CD4-positive, alpha-beta T cell (primary cell): ENCODE results near the gene KLHDC4. TPM values are rescaled to one million over a fixed set of nuclear protein-coding genes. Genes with fewer than 3 reads are reported as not detected.

Experiments
- ATAC-seq: fragments of 200-7000 bp; cut with Tn5 transposase; one replicate; pipeline ENCODE4 v1.10.0; 2022; ENCODE audit warnings: mild to moderate bottlenecking; ENCODE audit not compliant: poor library complexity
- CTCF ChIA-PET: fragments of 350-600 bp; sonication (Branson Sonifier 250); formaldehyde crosslinking; loops from one replicate; lab custom pipeline; 2021; ENCODE audit warnings: antibody characterized with exemption, inconsistent platforms; lab: Charles Lee
- POLR2A ChIA-PET: fragments of 350-600 bp; sonication (Branson Sonifier 250); formaldehyde crosslinking; loops from one replicate; lab custom pipeline; 2021; ENCODE audit warnings: antibody characterized with exemption, inconsistent platforms; lab: Charles Lee
- DNase-seq, 14 experiments: peaks; one replicate each; pipeline ENCODE4 v3.0.0-alpha.2; 2013 to 2020; ENCODE audit warnings: mixed read lengths in 2 of 14
- H3K27ac ChIP-seq, 2 donors: one replicate each; pipeline versions ENCODE4 v1.5.1 to v1.7.0; 2013; ENCODE audit warnings: low read length in 2 of 2, low read depth in 1 of 2, mild to moderate bottlenecking in 1 of 2
- H3K27me3 ChIP-seq, 2 experiments: 1 replicate in 1 of 2; 2 replicates in 1 of 2; pipeline versions ENCODE4 v1.6.1 to v1.7.0; 2013; ENCODE audit warnings: low read length in 2 of 2, control low read depth in 1 of 2, mild to moderate bottlenecking in 1 of 2, moderate library complexity in 1 of 2; ENCODE audit not compliant: insufficient read depth in 2 of 2, control insufficient read depth in 1 of 2
- H3K36me3 ChIP-seq: one replicate; pipeline ENCODE4 v1.6.1; 2013; ENCODE audit warnings: low read length, control low read depth; ENCODE audit not compliant: insufficient read depth
- H3K4me1 ChIP-seq: one replicate; pipeline ENCODE4 v1.6.1; 2013; ENCODE audit warnings: low read length, control low read depth; ENCODE audit not compliant: insufficient read depth
- H3K4me3 ChIP-seq: one replicate; pipeline ENCODE4 v1.5.1; 2013; ENCODE audit warnings: mild to moderate bottlenecking, low read length, moderate library complexity
- H3K9me3 ChIP-seq, 2 experiments: 1 replicate in 1 of 2; 2 replicates in 1 of 2; pipeline versions ENCODE4 v1.6.1 to v1.7.0; 2013; ENCODE audit warnings: low read length in 2 of 2, mild to moderate bottlenecking in 2 of 2, control low read depth in 1 of 2, moderate library complexity in 1 of 2; ENCODE audit not compliant: control insufficient read depth in 1 of 2, insufficient read depth in 1 of 2
- H3K27ac Mint-ChIP-seq: one replicate; pipeline ENCODE4 v1.8.0; 2020; ENCODE audit warnings: mixed read lengths
- H3K27me3 Mint-ChIP-seq: one replicate; pipeline ENCODE4 v1.8.0; 2021; ENCODE audit warnings: mixed read lengths
- H3K36me3 Mint-ChIP-seq: one replicate; pipeline ENCODE4 v1.8.0; 2021; ENCODE audit warnings: low read depth, mixed read lengths
- H3K4me1 Mint-ChIP-seq: one replicate; pipeline ENCODE4 v1.8.0; 2021; ENCODE audit warnings: low read depth, mixed read lengths
- H3K4me3 Mint-ChIP-seq: one replicate; pipeline ENCODE4 v1.8.0; 2020; ENCODE audit warnings: mild to moderate bottlenecking, mixed read lengths
- H3K9me3 Mint-ChIP-seq: one replicate; pipeline ENCODE4 v1.8.0; 2020; ENCODE audit warnings: mixed read lengths
- intact Hi-C, 2 experiments: fragments of 100-400 bp; cut with DNase I in 1 of 2; cut with micrococcal nuclease in 1 of 2; formaldehyde crosslinking; loops; one replicate each; pipeline versions ENCODE4 v1.15.1 to v1.9.0; 2023 to 2025; cut with DNase I, micrococcal nuclease
- total RNA-seq, 174 experiments: library from RNA in 2 of 174; stranded (reverse) in 2 of 174; gene quantifications; one replicate each; pipeline ENCODE4 v1.2.3 and lab custom pipeline; 2021 to 2026
- TF ChIP-seq, protein P1 (sequence below): fragments of 200-600 bp; IDR thresholded peaks from one replicate; pipeline ENCODE4 v1.8.0; 2022; ENCODE audit warnings: antibody characterized with exemption, mild to moderate bottlenecking

KLHDC4 gene
- total RNA-seq, 2 experiments from 2014 or later = 41.4 to 43.0 TPM

DNA sequence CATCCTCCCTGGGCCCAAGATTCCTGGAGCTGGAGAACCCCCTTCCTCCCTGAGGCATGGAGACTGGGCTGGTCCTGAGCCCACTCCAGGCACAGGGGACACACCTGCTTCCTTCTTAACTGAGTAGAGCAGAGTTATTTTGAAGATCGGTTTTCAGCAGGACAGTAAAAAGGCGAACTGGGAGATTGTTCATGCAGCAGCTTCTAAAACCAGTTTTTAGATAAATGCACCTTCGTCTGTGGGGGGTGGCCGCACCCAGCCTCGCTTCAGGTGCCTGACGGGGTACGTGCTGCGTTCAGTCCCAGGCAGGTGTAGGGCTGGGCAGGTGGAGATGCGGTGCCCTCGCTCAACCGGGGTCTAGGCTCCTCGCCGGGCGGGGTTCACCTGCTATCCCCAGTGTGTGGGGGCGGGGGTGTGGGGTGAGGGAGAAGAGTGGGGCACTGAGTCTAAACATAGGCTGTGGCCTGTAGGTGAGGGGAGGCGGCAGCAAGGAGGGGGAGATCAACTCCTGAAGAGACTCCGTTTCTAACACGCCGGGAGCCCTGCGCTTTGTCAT, 94.0 kb downstream of the KLHDC4 start:
- H3K9me3 ChIP-seq = no peaks in the 10 kb centered on the region
- no peaks in the 10 kb centered on the region for H3K27me3 Mint-ChIP-seq
- no peaks in the 10 kb centered on the region for H3K4me1 ChIP-seq
- no peak overlapping the region for H3K27ac Mint-ChIP-seq
- CTCF ChIA-PET = no interaction called here
- no peak overlapping the region for H3K4me3 ChIP-seq
- ATAC-seq = no peak
- no peaks in the 10 kb centered on the region for H3K9me3 Mint-ChIP-seq
- DNase-seq = no peak
- intact Hi-C loops = no loop called here
- no peaks in the 10 kb centered on the region for H3K36me3 ChIP-seq
- POLR2A ChIA-PET = no interaction called here
- no peak overlapping the region for H3K4me3 Mint-ChIP-seq
- H3K27ac ChIP-seq = no peak overlapping the region
- no peaks in the 10 kb centered on the region for H3K36me3 Mint-ChIP-seq
- no peaks in the 10 kb centered on the region for H3K4me1 Mint-ChIP-seq
- peaks cover 0 to 4% of the 10 kb centered on the region in 2 experiments for H3K27me3 ChIP-seq
- TF ChIP-seq, protein P1, sequence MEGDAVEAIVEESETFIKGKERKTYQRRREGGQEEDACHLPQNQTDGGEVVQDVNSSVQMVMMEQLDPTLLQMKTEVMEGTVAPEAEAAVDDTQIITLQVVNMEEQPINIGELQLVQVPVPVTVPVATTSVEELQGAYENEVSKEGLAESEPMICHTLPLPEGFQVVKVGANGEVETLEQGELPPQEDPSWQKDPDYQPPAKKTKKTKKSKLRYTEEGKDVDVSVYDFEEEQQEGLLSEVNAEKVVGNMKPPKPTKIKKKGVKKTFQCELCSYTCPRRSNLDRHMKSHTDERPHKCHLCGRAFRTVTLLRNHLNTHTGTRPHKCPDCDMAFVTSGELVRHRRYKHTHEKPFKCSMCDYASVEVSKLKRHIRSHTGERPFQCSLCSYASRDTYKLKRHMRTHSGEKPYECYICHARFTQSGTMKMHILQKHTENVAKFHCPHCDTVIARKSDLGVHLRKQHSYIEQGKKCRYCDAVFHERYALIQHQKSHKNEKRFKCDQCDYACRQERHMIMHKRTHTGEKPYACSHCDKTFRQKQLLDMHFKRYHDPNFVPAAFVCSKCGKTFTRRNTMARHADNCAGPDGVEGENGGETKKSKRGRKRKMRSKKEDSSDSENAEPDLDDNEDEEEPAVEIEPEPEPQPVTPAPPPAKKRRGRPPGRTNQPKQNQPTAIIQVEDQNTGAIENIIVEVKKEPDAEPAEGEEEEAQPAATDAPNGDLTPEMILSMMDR = no peak

DNA sequence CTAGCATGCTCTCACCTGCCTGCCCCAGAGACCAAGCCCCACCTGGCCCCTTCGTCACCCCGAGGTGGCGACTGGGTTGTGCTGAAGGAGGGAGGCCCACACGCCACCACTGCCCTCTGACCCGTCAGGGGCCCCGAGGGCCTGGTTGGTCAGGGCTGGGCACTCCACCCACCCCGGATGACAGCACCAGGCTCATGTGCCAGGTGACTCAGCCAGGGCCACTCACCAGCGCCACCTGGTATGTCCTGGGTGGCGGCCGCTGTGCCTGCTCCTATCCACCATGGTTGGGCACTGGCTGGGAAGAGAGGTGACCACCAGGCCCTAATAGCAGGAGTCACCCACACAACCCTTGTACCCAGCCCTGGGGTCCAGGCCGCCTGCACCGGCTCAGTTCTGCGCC, 94.6 kb downstream of the KLHDC4 start:
- no peaks in the 10 kb centered on the region for H3K27me3 Mint-ChIP-seq
- H3K36me3 Mint-ChIP-seq = no peaks in the 10 kb centered on the region
- CTCF ChIA-PET = no interaction called here
- intact Hi-C loops = no loop called here
- no peak overlapping the region for H3K4me3 Mint-ChIP-seq
- H3K27me3 ChIP-seq = peaks cover 0 to 4% of the 10 kb centered on the region in 2 experiments
- POLR2A ChIA-PET = no interaction called here
- no peaks in the 10 kb centered on the region for H3K4me1 Mint-ChIP-seq
- H3K27ac Mint-ChIP-seq = no peak overlapping the region
- no peaks in the 10 kb centered on the region for H3K36me3 ChIP-seq
- H3K27ac ChIP-seq = no peak overlapping the region
- H3K9me3 ChIP-seq = no peaks in the 10 kb centered on the region
- H3K9me3 Mint-ChIP-seq = no peaks in the 10 kb centered on the region
- TF ChIP-seq, protein P1 = no peak
- DNase-seq = no peak
- no peak overlapping the region for H3K4me3 ChIP-seq
- ATAC-seq = no peak
- no peaks in the 10 kb centered on the region for H3K4me1 ChIP-seq

DNA sequence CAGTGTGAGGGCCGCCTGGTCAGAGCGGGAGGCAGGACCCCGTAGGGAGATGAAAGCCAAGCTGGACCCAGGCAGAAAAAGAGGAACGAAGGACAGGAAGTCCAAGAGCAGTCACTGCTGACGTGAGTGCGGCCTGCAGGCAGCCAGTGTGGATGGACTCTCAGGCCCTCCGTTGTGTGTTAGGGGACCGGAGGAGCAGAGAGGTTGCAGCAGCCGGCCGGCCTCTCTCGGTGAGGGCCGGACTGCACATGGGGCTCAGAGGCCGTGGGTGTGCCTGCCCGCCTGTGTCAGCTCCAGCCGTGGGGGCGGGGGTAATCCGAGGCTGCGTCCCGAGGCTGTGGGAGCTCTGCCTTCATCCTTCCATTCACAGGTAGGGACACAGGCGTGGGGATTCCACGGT, 96.1 kb downstream of the KLHDC4 start:
- H3K27me3 Mint-ChIP-seq = no peaks in the 10 kb centered on the region
- Histone ChIP-seq H3K4me1 (no peaks in the 10 kb centered on the region), H3K9me3 (no peaks in the 10 kb centered on the region), H3K36me3 (no peaks in the 10 kb centered on the region), H3K27ac (no peak overlapping the region), H3K4me3 (no peak overlapping the region), H3K27me3 (peaks cover 0 to 4% of the 10 kb centered on the region in 2 experiments)
- H3K4me1 Mint-ChIP-seq = no peaks in the 10 kb centered on the region
- DNase-seq (no peak), ATAC-seq (no peak)
- intact Hi-C loops = no loop called here
- H3K36me3 Mint-ChIP-seq = no peaks in the 10 kb centered on the region
- TF ChIP-seq, protein P1 = no peak
- no peaks in the 10 kb centered on the region for H3K9me3 Mint-ChIP-seq
- POLR2A ChIA-PET = no interaction called here
- no peak overlapping the region for H3K4me3 Mint-ChIP-seq
- H3K27ac Mint-ChIP-seq = no peak overlapping the region
- CTCF ChIA-PET = no interaction called here
